ENCODE results near the gene RUNX1. TPM values are rescaled to one million over a fixed set of nuclear protein-coding genes. Genes with fewer than 3 reads are reported as not detected.

Gene RUNX1
- polyA plus RNA-seq, 3 donors, result 6.2 to 49.7 (median 8.7) TPM

GRCh38 chr21:34997294-34997693 is 51.8 kb downstream of the RUNX1 start:
- Histone ChIP-seq H2AFZ (ENCODE audit: insufficient read depth, low read depth, low read length, poor library complexity, severe bottlenecking) (no peak overlapping the region), H3K79me2 (ENCODE audit: insufficient read depth, low read length) (peaks cover 97% of the 10 kb centered on the region), H3K9me3 (replicated peaks in 1 of 2; ENCODE audit: control insufficient read depth in 1 of 2, insufficient read depth in 1 of 2, low read length in 2 of 2) (no peaks in the 10 kb centered on the region), H3K4me1 (ENCODE audit: control insufficient read depth in 1 of 2, insufficient read depth in 2 of 2, low read length in 2 of 2) (peaks cover 53 to 58% of the 10 kb centered on the region in 2 donors), H3K4me2 (replicated peaks; ENCODE audit: extremely low read depth, low read length, poor library complexity, severe bottlenecking) (no peak overlapping the region), H3K9ac (ENCODE audit: insufficient read depth, low read length, poor library complexity, severe bottlenecking) (no peak overlapping the region), H3K27me3 (ENCODE audit: control insufficient read depth in 2 of 2, insufficient read depth in 2 of 2, low read length in 2 of 2) (no peaks in the 10 kb centered on the region), H3K27ac (ENCODE audit: low read depth in 1 of 2, low read length in 2 of 2) (no peak overlapping the region), H4K20me1 (ENCODE audit: insufficient read depth, low read length) (peaks cover 93% of the 10 kb centered on the region), H3K36me3 (replicated peaks in 1 of 2; ENCODE audit: control insufficient read depth in 1 of 2, insufficient read depth in 2 of 2, low read length in 2 of 2) (peaks cover 0 to under 1% of the 10 kb centered on the region in 2 donors), H3K4me3 (replicated peaks in 1 of 3; ENCODE audit: low read depth in 2 of 3, low read length in 3 of 3) (no peak overlapping the region)
- H3K27me3 Mint-ChIP-seq (ENCODE audit: low read depth in 3 of 3), result no peaks in the 10 kb centered on the region
- H3K4me1 Mint-ChIP-seq, result peaks cover 64% of the 10 kb centered on the region
- peaks cover 10 to 16% of the 10 kb centered on the region in 2 donors for H3K36me3 Mint-ChIP-seq
- H3K9me3 Mint-ChIP-seq, result no peaks in the 10 kb centered on the region
- 0% methylated on average over 3 of the region's 4 CpGs for WGBS (ENCODE audit: insufficient coverage)
- no peak for TF ChIP-seq CTCF (IDR thresholded peaks at IDR 0.05)
- no peak overlapping the region for H3K4me3 Mint-ChIP-seq
- no peak for DNase-seq
- intact Hi-C loops (cut with micrococcal nuclease), result no loop called here
- H3K27ac Mint-ChIP-seq, result peak overlapping the region in 2 of 7 donors; percentile 40 to 83

GRCh38 chr21:34996304-34997101 is 52.6 kb downstream of the RUNX1 start:
- TF ChIP-seq CTCF (IDR thresholded peaks at IDR 0.05), result no peak
- intact Hi-C loops (cut with micrococcal nuclease), result no loop called here
- Histone ChIP-seq H3K4me2 (replicated peaks; ENCODE audit: extremely low read depth, low read length, poor library complexity, severe bottlenecking) (no peak overlapping the region), H3K9me3 (replicated peaks in 1 of 2; ENCODE audit: control insufficient read depth in 1 of 2, insufficient read depth in 1 of 2, low read length in 2 of 2) (no peaks in the 10 kb centered on the region), H2AFZ (ENCODE audit: insufficient read depth, low read depth, low read length, poor library complexity, severe bottlenecking) (no peak overlapping the region), H3K4me1 (ENCODE audit: control insufficient read depth in 1 of 2, insufficient read depth in 2 of 2, low read length in 2 of 2) (peaks cover 53 to 58% of the 10 kb centered on the region in 2 donors), H3K9ac (ENCODE audit: insufficient read depth, low read length, poor library complexity, severe bottlenecking) (no peak overlapping the region), H3K27ac (ENCODE audit: low read depth in 1 of 2, low read length in 2 of 2) (peak overlapping the region in 1 of 2 donors; percentile 11), H3K4me3 (replicated peaks in 1 of 3; ENCODE audit: low read depth in 2 of 3, low read length in 3 of 3) (no peak overlapping the region), H4K20me1 (ENCODE audit: insufficient read depth, low read length) (peaks cover 99% of the 10 kb centered on the region), H3K27me3 (ENCODE audit: control insufficient read depth in 2 of 2, insufficient read depth in 2 of 2, low read length in 2 of 2) (no peaks in the 10 kb centered on the region), H3K79me2 (ENCODE audit: insufficient read depth, low read length) (peaks cover 99% of the 10 kb centered on the region), H3K36me3 (replicated peaks in 1 of 2; ENCODE audit: control insufficient read depth in 1 of 2, insufficient read depth in 2 of 2, low read length in 2 of 2) (peaks cover 0 to 8% of the 10 kb centered on the region in 2 donors)
- Mint-ChIP-seq H3K4me3 (no peak overlapping the region), H3K27ac (peak overlapping the region in 4 of 7 donors; percentile 1 to 79 (median 36)), H3K9me3 (no peaks in the 10 kb centered on the region), H3K36me3 (peaks cover 18% of the 10 kb centered on the region in 2 donors), H3K4me1 (peaks cover 64% of the 10 kb centered on the region), H3K27me3 (ENCODE audit: low read depth in 3 of 3) (no peaks in the 10 kb centered on the region)
- WGBS (ENCODE audit: insufficient coverage), result 13% methylated on average over 3 of the region's 8 CpGs
- peak in 2 of 3 donors; percentile 19 to 34 for DNase-seq
